Measurements from ENCODE around the gene SKAP2.
"Not testable (repeated sequence)": the region's sequence is repeated elsewhere in the genome, so short reads cannot be mapped to it uniquely, and the experiment has no call there.

SKAP2 gene

GRCh38 chr7:26857506-26858240 lies 6.7 kb downstream of the SKAP2 start:
- DNase-seq (ENCODE audit: low read depth): no peak

GRCh38 chr7:26857170-26857505 lies 7.3 kb downstream of the SKAP2 start:
- DNase-seq (ENCODE audit: low read depth): no peak

- DNase-seq (ENCODE audit: low read depth): no peak
These were observed 8.0 kb downstream of the SKAP2 start for GRCh38 chr7:26856176-26856985.

DNA sequence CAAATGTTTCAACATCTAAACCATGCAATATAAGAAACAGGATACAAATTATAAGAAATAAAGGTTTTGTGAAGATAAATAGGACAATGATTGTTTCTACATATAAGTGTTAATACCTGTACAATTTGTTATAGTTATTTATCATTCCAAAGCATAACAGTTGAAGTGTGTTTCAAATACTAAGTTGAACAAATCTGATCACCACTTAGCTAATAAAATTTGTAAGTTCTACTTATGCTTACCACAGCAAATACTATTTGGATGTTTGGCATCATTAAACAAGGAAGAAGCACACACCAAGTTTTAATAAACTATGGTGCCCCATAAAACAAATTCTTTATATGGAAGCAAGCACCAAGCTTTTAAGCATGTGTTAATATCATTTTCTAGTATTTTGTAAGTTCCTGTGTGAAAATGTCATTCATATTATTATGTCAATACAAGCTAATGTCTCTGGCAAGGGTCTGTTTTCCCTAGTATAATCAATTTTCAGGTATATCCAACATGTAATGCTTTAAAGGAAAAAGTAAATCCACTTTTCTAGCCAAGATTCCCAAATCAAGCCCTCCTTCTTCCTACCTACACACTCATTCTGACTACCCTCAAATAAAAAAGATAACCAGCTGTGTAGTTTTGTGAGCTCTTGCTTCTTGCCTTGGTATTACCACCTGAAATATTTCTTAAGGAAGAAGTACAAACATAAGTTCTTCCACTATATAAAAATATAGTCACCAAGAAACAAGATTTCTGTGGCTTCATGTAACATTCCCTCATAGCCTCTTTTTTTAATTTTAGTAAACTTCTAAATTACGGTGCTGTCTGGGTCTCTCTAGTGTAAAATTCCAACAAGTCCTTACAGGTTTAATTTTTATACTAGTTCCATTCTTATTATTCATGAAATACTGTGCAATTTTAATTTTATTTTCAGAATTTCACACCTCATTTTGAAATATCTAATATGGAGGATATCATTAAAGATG lies 9.2 kb downstream of the SKAP2 start:
- DNase-seq (ENCODE audit: low read depth): no peak

- no peak for DNase-seq (ENCODE audit: low read depth)
These were observed 10.5 kb downstream of the SKAP2 start for GRCh38 chr7:26853788-26854393.

- DNase-seq (ENCODE audit: low read depth): no peak
These were observed 14.2 kb downstream of the SKAP2 start for GRCh38 chr7:26850193-26850651.

GRCh38 chr7:26843705-26844104 lies 20.7 kb downstream of the SKAP2 start:
- no peak for DNase-seq (ENCODE audit: low read depth)

GRCh38 chr7:26842897-26843296 lies 21.5 kb downstream of the SKAP2 start:
- no peak for DNase-seq (ENCODE audit: low read depth)

GRCh38 chr7:26841003-26841739 lies 23.2 kb downstream of the SKAP2 start:
- no peak for DNase-seq (ENCODE audit: low read depth)

DNA sequence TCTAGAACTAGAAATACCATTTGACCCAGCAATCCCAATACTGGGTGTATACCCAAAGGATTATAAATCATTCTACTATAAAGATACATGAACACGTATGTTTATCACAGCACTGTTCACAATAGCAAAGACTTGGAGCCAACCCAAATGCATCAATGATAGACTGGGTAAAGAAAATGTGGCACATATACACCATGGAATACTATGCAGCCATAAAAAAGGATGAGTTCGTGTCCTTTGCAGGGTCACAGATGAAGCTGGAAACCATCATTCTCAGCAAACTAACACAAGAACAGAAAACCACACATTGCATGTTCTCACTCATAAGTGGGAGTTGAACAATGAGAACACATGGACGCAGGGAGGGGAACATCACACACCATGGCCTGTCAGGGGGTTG lies 27.6 kb downstream of the SKAP2 start:
- not testable (repeated sequence) for DNase-seq (ENCODE audit: low read depth)

DNA sequence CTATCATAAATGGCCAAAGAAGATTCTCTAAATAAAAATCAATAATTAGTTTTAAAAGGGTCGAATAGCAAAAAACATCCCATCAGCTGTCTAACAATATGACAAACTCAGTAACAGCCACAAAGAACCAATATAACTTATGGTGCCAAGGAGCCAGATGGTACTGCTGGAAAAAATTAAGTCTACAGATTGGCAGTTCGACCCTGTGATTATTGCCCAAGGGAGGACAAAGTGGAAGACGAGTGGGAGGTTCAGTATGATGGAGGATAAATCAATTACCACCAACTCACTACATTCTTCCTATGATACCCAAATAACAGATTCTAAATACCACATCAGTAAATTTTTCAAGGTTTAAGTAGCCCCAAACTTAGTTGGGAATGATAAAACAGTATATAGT lies 49.0 kb downstream of the SKAP2 start:
- DNase-seq (ENCODE audit: low read depth): no peak

DNA sequence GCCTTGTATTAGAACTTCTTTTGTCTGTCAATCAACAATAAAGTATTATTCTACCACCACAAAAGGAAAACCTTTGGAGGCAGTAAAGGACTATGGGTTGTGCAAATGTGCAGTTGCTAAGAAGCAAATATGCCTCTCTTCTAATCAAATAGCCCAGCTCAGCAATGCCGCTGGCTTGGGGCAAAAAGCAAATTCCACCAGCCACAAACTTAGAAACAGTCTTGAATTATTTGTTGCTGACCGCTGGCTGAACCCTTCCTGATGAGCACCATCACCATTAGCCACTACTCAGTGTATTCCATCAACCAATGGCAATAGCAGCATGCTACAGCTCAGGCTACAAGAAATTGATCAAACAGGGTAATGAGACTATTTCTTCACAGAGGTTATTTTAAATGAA lies 51.0 kb downstream of the SKAP2 start:
- DNase-seq (ENCODE audit: low read depth): no peak

GRCh38 chr7:26794541-26794940 lies 69.8 kb downstream of the SKAP2 start:
- no peak for DNase-seq (ENCODE audit: low read depth)

DNA sequence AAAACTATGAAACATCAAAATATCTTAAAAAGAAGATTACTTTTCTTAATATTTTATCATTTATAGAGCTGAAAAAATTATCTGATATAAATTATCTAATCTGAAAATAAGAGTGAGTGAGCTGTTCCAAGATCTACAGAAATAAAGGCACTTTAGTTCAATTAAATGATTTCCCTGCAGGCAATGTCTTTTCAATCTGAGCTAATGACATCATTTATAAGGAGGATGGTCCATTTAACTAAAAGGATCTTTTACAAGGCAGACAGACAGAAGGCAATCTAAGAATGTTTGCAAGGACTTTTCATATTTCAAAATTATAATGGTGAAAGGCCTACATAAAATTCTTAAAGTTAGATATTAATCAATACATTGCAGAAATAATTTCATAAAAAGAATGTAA lies 71.8 kb downstream of the SKAP2 start:
- no peak for DNase-seq (ENCODE audit: low read depth)

GRCh38 chr7:26792006-26792405 lies 72.4 kb downstream of the SKAP2 start:
- no peak for DNase-seq (ENCODE audit: low read depth)

- no peak for DNase-seq (ENCODE audit: low read depth)
These were observed 74.8 kb downstream of the SKAP2 start for GRCh38 chr7:26789481-26790184.

GRCh38 chr7:26787701-26788100 lies 76.7 kb downstream of the SKAP2 start:
- DNase-seq (ENCODE audit: low read depth): no peak

DNA sequence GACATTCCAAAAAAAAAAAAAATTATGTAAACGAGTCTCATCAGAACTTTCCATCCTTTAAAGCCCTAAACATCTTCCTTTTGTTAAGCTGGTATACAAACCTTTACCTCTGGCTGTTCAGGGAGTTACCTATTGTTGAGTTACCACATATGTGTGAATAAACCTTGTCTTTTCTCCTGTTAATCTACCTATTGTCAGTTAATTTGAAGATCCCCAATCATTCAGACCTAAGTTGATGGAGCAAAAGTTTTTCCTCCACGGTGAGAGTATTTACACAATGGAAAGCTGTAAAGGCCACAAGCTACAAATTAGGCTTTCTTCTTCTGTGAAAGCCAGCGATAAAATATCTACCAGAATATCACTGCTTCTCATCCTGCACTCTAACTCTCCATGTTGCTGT lies 80.3 kb downstream of the SKAP2 start:
- DNase-seq (ENCODE audit: low read depth): no peak

GRCh38 chr7:26782501-26782900 lies 81.9 kb downstream of the SKAP2 start:
- no peak for DNase-seq (ENCODE audit: low read depth)

DNA sequence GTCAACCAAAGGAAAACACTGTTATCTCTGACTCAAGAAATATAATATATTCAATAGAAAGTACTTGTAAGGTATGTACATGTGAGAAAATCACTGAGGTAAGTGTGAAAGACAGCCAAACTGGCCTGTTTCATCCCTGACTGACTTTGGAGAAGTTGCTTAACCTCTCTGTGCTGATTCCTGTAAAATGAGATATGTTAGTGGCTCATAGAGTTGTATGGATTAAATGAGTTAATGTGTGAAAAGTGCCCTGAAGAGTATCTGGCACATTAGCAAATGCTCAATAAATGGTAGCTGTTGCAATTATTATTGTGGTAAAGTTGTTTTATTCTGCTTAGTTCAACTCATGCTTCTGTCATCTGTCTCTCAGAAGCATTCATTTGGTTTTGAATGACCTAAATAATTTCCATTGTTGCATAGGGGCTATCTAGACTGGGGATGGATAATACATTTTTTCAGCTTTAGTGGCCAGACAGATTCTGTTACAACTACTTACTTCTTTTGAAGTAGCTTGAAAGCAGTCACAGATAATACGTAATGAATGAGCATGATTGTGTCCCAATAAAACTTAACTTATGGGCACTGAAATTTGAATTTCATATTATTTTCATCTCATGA lies 84.3 kb downstream of the SKAP2 start:
- no peak for DNase-seq (ENCODE audit: low read depth)

All from stimulated activated CD8-positive, alpha-beta memory T cell treated with anti-CD3 and anti-CD28 coated beads, Interleukin-12 subunit alpha, Interleukin-12 subunit beta, amount 100 ng/mL, for 1 hour (primary cell).